GM18517 (cell line): ENCODE results near the gene USHBP1.

ENCODE experiments used
- ATAC-seq: cut with Tn5 transposase; IDR thresholded peaks from one replicate; pipeline ENCODE4 v1.9.1; 2021; ENCODE audit warnings: mild to moderate bottlenecking, moderate library complexity; ENCODE audit not compliant: unreplicated experiment

The USHBP1 gene

GRCh38 chr19:17264641-17264979 is at the start of gene USHBP1:
TSS of gene USHBP1 (minus strand) at chr19:17264745. CDS start at chr19:17264299, 446 bp downstream.
- no peak for ATAC-seq

- no peak for ATAC-seq
Observed at GRCh38 chr19:17314007-17314593, 49.6 kb upstream of the USHBP1 start.

- no peak for ATAC-seq
Observed at GRCh38 chr19:17312189-17313113, 47.9 kb upstream of the USHBP1 start.

- ATAC-seq, result no peak
Observed at GRCh38 chr19:17311455-17312188, 47.1 kb upstream of the USHBP1 start.

- no peak for ATAC-seq
Observed at GRCh38 chr19:17309965-17310461, 45.5 kb upstream of the USHBP1 start.

- ATAC-seq, result peak; percentile 47
Observed at GRCh38 chr19:17309198-17309964, 44.8 kb upstream of the USHBP1 start, which contains the start of gene DDA1. TSS of gene DDA1 (plus strand) at chr19:17309563. CDS start at chr19:17309655, 92 bp downstream.

- ATAC-seq, result no peak
Observed at GRCh38 chr19:17307876-17308377, 43.4 kb upstream of the USHBP1 start.

- no peak for ATAC-seq
Observed at GRCh38 chr19:17306285-17306714, 41.8 kb upstream of the USHBP1 start.

- peak; percentile 72 for ATAC-seq
Observed at GRCh38 chr19:17305517-17306284, 41.2 kb upstream of the USHBP1 start, which contains the start of gene MRPL34. TSS of gene MRPL34 (plus strand) at chr19:17305872. CDS start at chr19:17305893, 21 bp downstream.

GRCh38 chr19:17305216-17305516 is 40.6 kb upstream of the USHBP1 start:
- ATAC-seq, result no peak

- no peak for ATAC-seq
Observed at GRCh38 chr19:17304386-17305215, 40.1 kb upstream of the USHBP1 start.

- ATAC-seq, result no peak
Observed at GRCh38 chr19:17303940-17304267, 39.4 kb upstream of the USHBP1 start.

GRCh38 chr19:17303167-17303939 is 38.8 kb upstream of the USHBP1 start, which contains the start of gene ABHD8:
TSS of gene ABHD8 (minus strand) at chr19:17303425. CDS start at chr19:17301616, 1,809 bp downstream.
- ATAC-seq, result peak; percentile 48

- no peak for ATAC-seq
Observed at GRCh38 chr19:17302391-17303166, 38.0 kb upstream of the USHBP1 start.

- no peak for ATAC-seq
Observed at GRCh38 chr19:17300992-17301619, 36.6 kb upstream of the USHBP1 start.

- no peak for ATAC-seq
Observed at GRCh38 chr19:17296976-17297375, 32.4 kb upstream of the USHBP1 start.

- no peak for ATAC-seq
Observed at GRCh38 chr19:17296273-17296672, 31.7 kb upstream of the USHBP1 start.
